Heart right ventricle (tissue), 16 donors: Measurements from ENCODE around the gene FOXN4. TPM values are rescaled to one million over a fixed set of nuclear protein-coding genes. Genes with fewer than 3 reads are reported as not detected.
A peak's percentile ranks its signal among the peaks of the same experiment; 100 is the strongest.

Experiments used
- ATAC-seq, 8 donors: fragments of 200-7000 bp; cut with Tn5 transposase; one replicate each; pipeline ENCODE4 v1.9.1; 2020; ENCODE audit warnings: mild to moderate bottlenecking in 8 of 8, moderate library complexity in 8 of 8, moderate number of reproducible peaks in 1 of 8
- DNase-seq, 2 donors: peaks; one replicate each; pipeline ENCODE4 v3.0.0-alpha.2; 2020
- H3K27ac ChIP-seq, 10 donors: fragments of 200-600 bp; sonication (generic) in 2 of 10; one replicate each; pipeline versions ENCODE4 v1.5.0 to v1.8.0; 2020 to 2022; ENCODE audit warnings: mild to moderate bottlenecking in 3 of 10
- H3K27me3 ChIP-seq, 7 donors: fragments of 200-600 bp; one replicate each; pipeline ENCODE4 v1.8.0; 2021 to 2022; ENCODE audit warnings: mild to moderate bottlenecking in 2 of 7
- H3K36me3 ChIP-seq, 9 donors: fragments of 200-600 bp; sonication (generic) in 1 of 9; one replicate each; pipeline versions ENCODE4 v1.5.0 to v1.8.0; 2020 to 2022; ENCODE audit warnings: mild to moderate bottlenecking in 2 of 9
- H3K4me1 ChIP-seq, 9 donors: fragments of 200-600 bp; sonication (generic) in 1 of 9; one replicate each; pipeline versions ENCODE4 v1.5.0 to v1.8.0; 2020 to 2022; ENCODE audit warnings: mild to moderate bottlenecking in 4 of 9
- H3K4me3 ChIP-seq, 10 donors: fragments of 200-600 bp; sonication (generic) in 2 of 10; one replicate each; pipeline versions ENCODE4 v1.5.0 to v1.8.0; 2020 to 2022; ENCODE audit warnings: mild to moderate bottlenecking in 7 of 10, moderate library complexity in 2 of 10
- H3K9me3 ChIP-seq, 11 donors: fragments of 200-600 bp in 10 of 11; sonication (generic) in 2 of 11; one replicate each; pipeline versions ENCODE4 v1.5.0 to v1.8.0; 2013 to 2022; ENCODE audit warnings: mild to moderate bottlenecking in 2 of 11, control low read depth in 1 of 11, moderate library complexity in 1 of 11
- CTCF ChIP-seq, 9 donors: fragments of 200-600 bp; sonication (generic) in 2 of 9; IDR thresholded peaks; one replicate each; pipeline versions ENCODE4 v1.5.0 to v1.8.0; 2021 to 2022; ENCODE audit warnings: antibody characterized with exemption in 9 of 9, mild to moderate bottlenecking in 5 of 9, moderate library complexity in 1 of 9
- WGBS, 2 donors: extraction: QIAGEN DNeasy Blood & Tissue Kit; methylation state at CpG; one replicate each; pipeline ENCODE4 v1.1.7; 2013; ENCODE audit warnings: inconsistent platforms in 1 of 2; 5-methylcytosine and 5-hydroxymethylcytosine counted together
- intact Hi-C, 10 donors: fragments of 100-400 bp; cut with DNase I; formaldehyde crosslinking; loops; one replicate each; pipeline versions ENCODE4 v1.11.1 to v1.14.2; 2022
- polyA plus RNA-seq, 2 donors: library from polyadenylated mRNA; stranded (reverse); fragments of 200-250 nt; gene quantifications; one replicate each; pipeline ENCODE4 v1.2.3, GENCODE V29; 2013
- total RNA-seq, 10 donors: library from RNA; stranded (reverse); fragmentation: NEBNext Ultra II Directional in 3 of 10; extraction: Animal tissue kit (Norgen Biotek cat#: 25700) in 3 of 10; gene quantifications; one replicate each; pipeline versions ENCODE4 v1.2.1 to v1.2.4, GENCODE V29; 2021 to 2023
- donor health status: Arrhythmogenic right ventricular cardiomyopathy.
- donor health status: ischemic (EF 13 %, LVEDD 7.1; RV severe dilation, severe dysfunction).
- donor health status: healthy with polysubstance abuse.
- donor health status: DM: no; HTN: yes; CAD: no.
- donor health status: DM: no; HTN: no; CAD: no.
- donor health status: ischemic (EF 25% LVEDD 6.9; RV normal size, moderate dysfunction).
- donor health status: ischemic (EF 25% LVEDD 5.7; RV mildly dilated, moderate dysfunction).
- donor health status: healthy.
- donor health status: DM: yes; HTN: yes; CAD: no.
- donor health status: Ischemic cardiomyopathy.
- donor health status: ischemic (EF 35%, LVEDD 5.7; RV mildly dilated, moderate dysfunction).
- donor health status: nonischemic (EF 11% LVEDD 7.7; RV severe dilation, severe dysfunction).
- donor health status: DM: yes; HTN: yes; CAD: no.
- donor health status: PGD.
- donor health status: ischemic (EF 29% LVEDD 5.4; RV normal size, mild dysfunction).
- donor health status: nonischemic (EF 23%, LVEDD 6.1; RV moderate dilation, normal function).

Gene FOXN4
- total and polyA plus RNA-seq, 12 donors, result 0.07 to 0.19 TPM; not detected in 10

GRCh38 chr12:109266106-109266879, 42.8 kb downstream of the FOXN4 start:
- intact Hi-C loops, result loop anchor here in 2 of 10 donors (5.0 kb wide), 2 partner anchors 116 to 121 kb away; no protein-coding TSS in a partner anchor
- Histone ChIP-seq H3K9me3 (peaks cover 0 to 16% (median 0%) of the 10 kb centered on the region in 11 donors), H3K27ac (no peak overlapping the region), H3K27me3 (no peaks in the 10 kb centered on the region), H3K36me3 (peaks cover 0 to 83% (median 60%) of the 10 kb centered on the region in 9 donors), H3K4me1 (peaks cover 0 to 7% (median 0%) of the 10 kb centered on the region in 9 donors), H3K4me3 (no peak overlapping the region)
- DNase-seq (no peak), ATAC-seq (no peak)
- 87 to 88% methylated on average over 16 of the region's 16 CpGs for WGBS, 2 donors
- no peak for TF ChIP-seq CTCF (IDR thresholded peaks at IDR 0.05)

- WGBS, 2 donors, result 84 to 87% methylated on average over 27 of the region's 27 CpGs
- Histone ChIP-seq H3K36me3 (peaks cover 0 to 95% (median 72%) of the 10 kb centered on the region in 9 donors), H3K27ac (peak overlapping the region in 3 of 10 donors; percentile 36 to 67 (median 44)), H3K4me1 (peaks cover 0 to 7% (median 0%) of the 10 kb centered on the region in 9 donors), H3K27me3 (no peaks in the 10 kb centered on the region), H3K4me3 (no peak overlapping the region), H3K9me3 (peaks cover 0 to 13% (median 0%) of the 10 kb centered on the region in 11 donors)
- peak in 7 of 8 donors; percentile 1 to 56 (median 23) for ATAC-seq
- no peak for DNase-seq
- no peak for TF ChIP-seq CTCF (IDR thresholded peaks at IDR 0.05)
- intact Hi-C loops, result loop anchor here in 9 of 10 donors (1.0 to 5.0 kb wide), 6 partner anchors 117 to 128 kb away; no protein-coding TSS in a partner anchor
Observed at GRCh38 chr12:109264943-109265650, 44.0 kb downstream of the FOXN4 start.

- H3K36me3 ChIP-seq, result peaks cover 0 to 99% (median 80%) of the 10 kb centered on the region in 9 donors
- H3K27ac ChIP-seq, result peak overlapping the region in 3 of 10 donors; percentile 36 to 67 (median 44)
Observed at GRCh38 chr12:109264095-109264942, 44.8 kb downstream of the FOXN4 start.

More at GRCh38 chr12:109264095-109264942, 44.8 kb downstream of the FOXN4 start:
- Histone ChIP-seq H3K9me3 (peaks cover 0 to 13% (median 0%) of the 10 kb centered on the region in 11 donors), H3K4me3 (no peak overlapping the region), H3K27me3 (no peaks in the 10 kb centered on the region), H3K4me1 (peaks cover 0 to 7% (median 0%) of the 10 kb centered on the region in 9 donors)
- TF ChIP-seq CTCF (IDR thresholded peaks at IDR 0.05), result peak; percentile 56 to 78 (median 72)
- intact Hi-C loops, result loop anchor here in 7 of 10 donors (1.0 to 5.0 kb wide), 5 partner anchors 120 to 128 kb away; no protein-coding TSS in a partner anchor
- DNase-seq (peak; percentile 64 to 77), ATAC-seq (peak; percentile 56 to 86 (median 70))
- WGBS, 2 donors, result 37 to 43% methylated on average over 23 of the region's 23 CpGs
